GM21529 (cell line): ENCODE data around the gene ABCC2.
"Not testable (repeated sequence)": the region's sequence is repeated elsewhere in the genome, so short reads cannot be mapped to it uniquely, and the experiment has no call there.

Experiments used
- ATAC-seq: cut with Tn5 transposase; IDR thresholded peaks from one replicate; pipeline ENCODE4 v1.9.1; 2021; ENCODE audit not compliant: unreplicated experiment

Gene ABCC2

DNA sequence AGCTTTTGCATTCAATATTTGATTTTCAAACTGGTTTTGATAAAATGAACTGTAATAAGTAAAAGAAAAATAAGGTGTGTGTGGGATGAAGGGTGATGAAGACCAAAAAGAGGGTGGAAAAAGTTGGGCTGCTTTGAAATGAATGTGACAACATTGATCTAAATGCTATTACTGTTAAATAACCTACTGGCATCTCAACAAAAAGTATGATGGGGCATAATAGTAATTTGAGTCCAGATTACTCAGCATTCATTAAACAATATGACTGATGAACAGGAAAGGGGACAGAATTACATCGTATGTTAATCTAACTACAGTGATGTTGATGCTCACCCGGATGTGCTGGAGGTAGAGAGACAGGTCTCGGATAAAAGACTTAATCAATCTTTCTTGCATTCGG lies 112.2 kb downstream of the ABCC2 start:
- no peak for ATAC-seq

DNA sequence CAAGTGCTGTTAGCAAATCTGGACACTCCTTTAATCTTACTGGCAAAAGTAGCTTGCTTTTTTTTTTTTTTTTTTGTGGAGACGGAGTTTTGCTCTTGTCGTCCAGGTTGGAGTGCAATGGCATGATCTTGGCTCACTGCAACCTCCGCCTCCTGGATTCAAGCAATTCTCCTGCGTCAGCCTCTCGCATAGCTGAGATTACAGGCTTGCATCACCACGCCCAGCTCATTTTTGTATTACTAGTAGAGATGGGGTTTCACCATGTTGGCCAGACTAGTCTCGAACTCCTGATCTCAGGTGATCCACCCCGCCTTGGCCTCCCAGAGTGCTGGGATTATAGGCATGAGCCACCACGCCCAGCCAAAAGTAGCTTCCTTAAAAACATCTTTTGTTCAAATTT lies 112.6 kb downstream of the ABCC2 start:
- not testable (repeated sequence) for ATAC-seq

DNA sequence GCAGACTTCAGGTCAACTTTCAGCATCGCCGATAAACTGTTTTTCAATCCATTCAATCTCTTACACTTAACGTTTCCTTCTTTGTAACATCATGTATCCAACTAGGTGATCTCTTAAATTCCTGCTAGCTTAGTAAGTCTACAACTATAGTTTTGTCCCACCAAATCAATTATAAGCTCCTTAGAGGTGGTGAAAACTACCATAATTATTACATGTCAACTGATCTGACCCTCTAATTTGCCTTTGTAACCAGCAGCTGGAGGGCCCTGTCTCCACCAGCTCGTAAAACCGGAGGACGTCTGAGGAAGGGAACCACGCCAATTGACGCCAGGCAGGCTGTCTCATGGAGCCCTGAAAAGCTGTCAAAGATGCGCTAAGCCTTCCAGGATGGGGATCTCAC lies 113.4 kb downstream of the ABCC2 start:
- no peak for ATAC-seq
